Epithelial cell of prostate (primary cell): ENCODE data around the gene COL11A2.

Source experiments
- DNase-seq: peaks from one replicate; pipeline ENCODE4 v3.0.0-alpha.2; 2011; ENCODE audit warnings: low read depth, low spot score
- H3K27ac ChIP-seq: fragments of 450-650 bp; 2 replicates; pipeline ENCODE4 v1.5.1; 2017; ENCODE audit warnings: mild to moderate bottlenecking

COL11A2 gene

GRCh38 chr6:33124525-33124901 is 67.8 kb downstream of the COL11A2 start:
- no peak for DNase-seq

GRCh38 chr6:33123732-33124524 is 68.3 kb downstream of the COL11A2 start:
- no peak overlapping the region for H3K27ac ChIP-seq
- no peak for DNase-seq

More at GRCh38 chr6:33124525-33124901, 67.8 kb downstream of the COL11A2 start:
- H3K27ac ChIP-seq, result no peak overlapping the region

GRCh38 chr6:33123181-33123580 is 69.1 kb downstream of the COL11A2 start:
- DNase-seq, result no peak
- no peak overlapping the region for H3K27ac ChIP-seq

GRCh38 chr6:33120001-33120400 is 72.3 kb downstream of the COL11A2 start:
- no peak for DNase-seq
- H3K27ac ChIP-seq, result no peak overlapping the region

GRCh38 chr6:33118525-33119123 is 73.6 kb downstream of the COL11A2 start:
- no peak overlapping the region for H3K27ac ChIP-seq
- DNase-seq, result no peak

GRCh38 chr6:33117811-33118277 is 74.4 kb downstream of the COL11A2 start:
- H3K27ac ChIP-seq, result no peak overlapping the region
- DNase-seq, result no peak

GRCh38 chr6:33116841-33117711 is 75.2 kb downstream of the COL11A2 start:
- H3K27ac ChIP-seq, result no peak overlapping the region
- no peak for DNase-seq

GRCh38 chr6:33116417-33116816 is 75.8 kb downstream of the COL11A2 start:
- H3K27ac ChIP-seq, result no peak overlapping the region
- DNase-seq, result no peak

GRCh38 chr6:33114406-33114805 is 77.9 kb downstream of the COL11A2 start:
- H3K27ac ChIP-seq, result no peak overlapping the region
- no peak for DNase-seq

- DNase-seq, result no peak
- H3K27ac ChIP-seq, result no peak overlapping the region
These were observed 78.5 kb downstream of the COL11A2 start for GRCh38 chr6:33113755-33114154.
